Esophagus squamous epithelium (tissue), 4 donors: Measurements from ENCODE around the gene TMEM248.
"Not testable (repeated sequence)": the region's sequence is repeated elsewhere in the genome, so short reads cannot be mapped to it uniquely, and the experiment has no call there.

Experiments
- POLR2A ChIP-seq, 4 donors: fragments of 450-650 bp; IDR thresholded peaks; one replicate each; pipeline ENCODE4 v1.6.1; 2017; ENCODE audit warnings: antibody characterized with exemption in 4 of 4, mild to moderate bottlenecking in 4 of 4, moderate library complexity in 3 of 4
- TF ChIP-seq, protein P1 (sequence below), 6 experiments: fragments of 450-650 bp in 4 of 6; fragments of 200-600 bp in 2 of 6; sonication (generic) in 2 of 6; IDR thresholded peaks; one replicate each; pipeline ENCODE4 v1.5.1; 2016 to 2019; ENCODE audit warnings: antibody characterized with exemption in 6 of 6, mild to moderate bottlenecking in 4 of 6, moderate library complexity in 4 of 6

DNA sequence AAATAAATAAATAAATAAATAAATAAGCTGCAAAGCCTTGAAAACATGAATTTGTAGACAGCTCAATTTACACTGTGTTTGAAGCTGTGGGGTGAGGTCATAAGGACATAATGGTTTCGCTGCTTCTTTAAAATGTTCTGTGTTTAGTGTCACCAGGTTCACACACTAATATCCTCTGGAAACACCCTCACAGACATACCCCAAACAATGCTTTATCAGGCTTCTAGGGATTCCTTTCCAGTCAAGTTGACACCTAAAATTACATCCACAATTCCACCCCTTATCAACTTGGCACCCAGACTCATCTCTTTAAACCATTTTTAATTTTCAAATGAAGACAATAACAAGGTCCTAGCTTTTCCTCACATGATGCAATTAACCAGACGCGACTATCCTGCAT lies 68.5 kb downstream of the TMEM248 start:
- TF ChIP-seq, protein P1, sequence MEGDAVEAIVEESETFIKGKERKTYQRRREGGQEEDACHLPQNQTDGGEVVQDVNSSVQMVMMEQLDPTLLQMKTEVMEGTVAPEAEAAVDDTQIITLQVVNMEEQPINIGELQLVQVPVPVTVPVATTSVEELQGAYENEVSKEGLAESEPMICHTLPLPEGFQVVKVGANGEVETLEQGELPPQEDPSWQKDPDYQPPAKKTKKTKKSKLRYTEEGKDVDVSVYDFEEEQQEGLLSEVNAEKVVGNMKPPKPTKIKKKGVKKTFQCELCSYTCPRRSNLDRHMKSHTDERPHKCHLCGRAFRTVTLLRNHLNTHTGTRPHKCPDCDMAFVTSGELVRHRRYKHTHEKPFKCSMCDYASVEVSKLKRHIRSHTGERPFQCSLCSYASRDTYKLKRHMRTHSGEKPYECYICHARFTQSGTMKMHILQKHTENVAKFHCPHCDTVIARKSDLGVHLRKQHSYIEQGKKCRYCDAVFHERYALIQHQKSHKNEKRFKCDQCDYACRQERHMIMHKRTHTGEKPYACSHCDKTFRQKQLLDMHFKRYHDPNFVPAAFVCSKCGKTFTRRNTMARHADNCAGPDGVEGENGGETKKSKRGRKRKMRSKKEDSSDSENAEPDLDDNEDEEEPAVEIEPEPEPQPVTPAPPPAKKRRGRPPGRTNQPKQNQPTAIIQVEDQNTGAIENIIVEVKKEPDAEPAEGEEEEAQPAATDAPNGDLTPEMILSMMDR (IDR thresholded peaks at IDR 0.05) = not testable (repeated sequence)
- TF ChIP-seq POLR2A (IDR thresholded peaks at IDR 0.05) = not testable (repeated sequence)
